ENCODE measurements around the gene DYNLT4. TPM values are rescaled to one million over a fixed set of nuclear protein-coding genes. Genes with fewer than 3 reads are reported as not detected.

DYNLT4 gene
- total RNA-seq, 1 experiment from 2014 or later = not detected

DNA sequence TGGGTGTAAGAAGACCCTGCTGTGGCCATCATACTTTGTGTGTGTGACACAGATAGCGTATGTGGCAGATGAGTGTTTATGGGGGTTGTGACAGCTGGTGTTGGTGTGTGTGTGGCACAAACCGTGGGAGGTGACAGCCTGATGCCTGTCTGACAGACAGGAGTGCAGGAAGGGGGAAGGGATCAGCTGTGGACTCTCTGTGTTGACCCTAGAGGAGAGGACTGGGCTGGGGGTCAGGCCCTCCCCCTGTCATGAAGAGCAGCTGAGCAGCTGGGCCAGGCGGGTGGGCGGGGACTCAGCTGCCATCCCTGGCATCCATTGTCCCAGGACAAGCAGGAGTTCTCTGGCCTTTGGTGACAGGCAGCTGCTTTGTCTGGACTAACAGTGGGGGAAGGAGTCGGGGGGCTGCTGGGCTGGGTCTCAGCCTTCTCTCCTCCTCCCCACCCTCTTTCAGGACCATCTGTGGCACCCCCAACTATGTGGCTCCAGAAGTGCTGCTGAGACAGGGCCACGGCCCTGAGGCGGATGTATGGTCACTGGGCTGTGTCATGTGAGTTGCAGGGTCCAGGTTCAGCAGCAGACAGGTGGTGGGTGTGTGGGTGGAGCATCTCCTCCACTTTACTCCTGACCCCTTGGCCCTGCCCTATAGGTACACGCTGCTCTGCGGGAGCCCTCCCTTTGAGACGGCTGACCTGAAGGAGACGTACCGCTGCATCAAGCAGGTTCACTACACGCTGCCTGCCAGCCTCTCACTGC, 4.7 kb downstream of the DYNLT4 start:
- ChIA-PET POLR2A (no interaction called here), CTCF (no interaction called here)
- in situ Hi-C loops (cut with HindIII; ENCODE audit: low pct_unique_long_range_greater_than_20kb, low sequenced_read_pairs) (no loop called here), intact Hi-C loops (cut with micrococcal nuclease; ENCODE audit: unreplicated experiment) (no loop called here)
- no peak for DNase-seq (ENCODE audit: low read depth, low spot score)
- H3K4me3 ChIP-seq (ENCODE audit: low read depth in 2 of 2, low read length in 2 of 2) = peak overlapping the region; percentile 56 to 83
- peaks cover 32% of the 10 kb centered on the region for H3K4me1 ChIP-seq (ENCODE audit: control insufficient read depth, insufficient read depth, low read length)
- H3K27me3 ChIP-seq (ENCODE audit: control insufficient read depth, insufficient read depth, low read length) = no peaks in the 10 kb centered on the region
- no peaks in the 10 kb centered on the region; the same call in 1 of the 2 replicates for H3K36me3 ChIP-seq (ENCODE audit: control insufficient read depth, insufficient read depth, low read length)
- BruUV-seq (replicated peaks) = no TSS peak
- TF ChIP-seq POLR2AphosphoS5 (IDR thresholded peaks at IDR 0.05; ENCODE audit: low read depth, low read length) (no peak), SIN3A (IDR thresholded peaks at IDR 0.05; ENCODE audit: borderline replicate concordance, insufficient read depth, low read depth, low read length) (no peak), TCF7L2 (IDR thresholded peaks at IDR 0.05; ENCODE audit: low read depth, low read length) (no peak)
- TF ChIP-seq, protein P1, sequence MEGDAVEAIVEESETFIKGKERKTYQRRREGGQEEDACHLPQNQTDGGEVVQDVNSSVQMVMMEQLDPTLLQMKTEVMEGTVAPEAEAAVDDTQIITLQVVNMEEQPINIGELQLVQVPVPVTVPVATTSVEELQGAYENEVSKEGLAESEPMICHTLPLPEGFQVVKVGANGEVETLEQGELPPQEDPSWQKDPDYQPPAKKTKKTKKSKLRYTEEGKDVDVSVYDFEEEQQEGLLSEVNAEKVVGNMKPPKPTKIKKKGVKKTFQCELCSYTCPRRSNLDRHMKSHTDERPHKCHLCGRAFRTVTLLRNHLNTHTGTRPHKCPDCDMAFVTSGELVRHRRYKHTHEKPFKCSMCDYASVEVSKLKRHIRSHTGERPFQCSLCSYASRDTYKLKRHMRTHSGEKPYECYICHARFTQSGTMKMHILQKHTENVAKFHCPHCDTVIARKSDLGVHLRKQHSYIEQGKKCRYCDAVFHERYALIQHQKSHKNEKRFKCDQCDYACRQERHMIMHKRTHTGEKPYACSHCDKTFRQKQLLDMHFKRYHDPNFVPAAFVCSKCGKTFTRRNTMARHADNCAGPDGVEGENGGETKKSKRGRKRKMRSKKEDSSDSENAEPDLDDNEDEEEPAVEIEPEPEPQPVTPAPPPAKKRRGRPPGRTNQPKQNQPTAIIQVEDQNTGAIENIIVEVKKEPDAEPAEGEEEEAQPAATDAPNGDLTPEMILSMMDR (IDR thresholded peaks at IDR 0.05) = no peak
- TF ChIP-seq, protein P2, sequence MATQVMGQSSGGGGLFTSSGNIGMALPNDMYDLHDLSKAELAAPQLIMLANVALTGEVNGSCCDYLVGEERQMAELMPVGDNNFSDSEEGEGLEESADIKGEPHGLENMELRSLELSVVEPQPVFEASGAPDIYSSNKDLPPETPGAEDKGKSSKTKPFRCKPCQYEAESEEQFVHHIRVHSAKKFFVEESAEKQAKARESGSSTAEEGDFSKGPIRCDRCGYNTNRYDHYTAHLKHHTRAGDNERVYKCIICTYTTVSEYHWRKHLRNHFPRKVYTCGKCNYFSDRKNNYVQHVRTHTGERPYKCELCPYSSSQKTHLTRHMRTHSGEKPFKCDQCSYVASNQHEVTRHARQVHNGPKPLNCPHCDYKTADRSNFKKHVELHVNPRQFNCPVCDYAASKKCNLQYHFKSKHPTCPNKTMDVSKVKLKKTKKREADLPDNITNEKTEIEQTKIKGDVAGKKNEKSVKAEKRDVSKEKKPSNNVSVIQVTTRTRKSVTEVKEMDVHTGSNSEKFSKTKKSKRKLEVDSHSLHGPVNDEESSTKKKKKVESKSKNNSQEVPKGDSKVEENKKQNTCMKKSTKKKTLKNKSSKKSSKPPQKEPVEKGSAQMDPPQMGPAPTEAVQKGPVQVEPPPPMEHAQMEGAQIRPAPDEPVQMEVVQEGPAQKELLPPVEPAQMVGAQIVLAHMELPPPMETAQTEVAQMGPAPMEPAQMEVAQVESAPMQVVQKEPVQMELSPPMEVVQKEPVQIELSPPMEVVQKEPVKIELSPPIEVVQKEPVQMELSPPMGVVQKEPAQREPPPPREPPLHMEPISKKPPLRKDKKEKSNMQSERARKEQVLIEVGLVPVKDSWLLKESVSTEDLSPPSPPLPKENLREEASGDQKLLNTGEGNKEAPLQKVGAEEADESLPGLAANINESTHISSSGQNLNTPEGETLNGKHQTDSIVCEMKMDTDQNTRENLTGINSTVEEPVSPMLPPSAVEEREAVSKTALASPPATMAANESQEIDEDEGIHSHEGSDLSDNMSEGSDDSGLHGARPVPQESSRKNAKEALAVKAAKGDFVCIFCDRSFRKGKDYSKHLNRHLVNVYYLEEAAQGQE (IDR thresholded peaks at IDR 0.05; ENCODE audit: insufficient read depth in 1 of 2, low read depth in 2 of 2, low read length in 1 of 2) = no peak
- ATAC-seq = no peak
- no peak overlapping the region for H3K27ac ChIP-seq (ENCODE audit: low read length)
- H3K9me3 ChIP-seq (ENCODE audit: control insufficient read depth, insufficient read depth, low read depth, low read length) = no peaks in the 10 kb centered on the region

DNA sequence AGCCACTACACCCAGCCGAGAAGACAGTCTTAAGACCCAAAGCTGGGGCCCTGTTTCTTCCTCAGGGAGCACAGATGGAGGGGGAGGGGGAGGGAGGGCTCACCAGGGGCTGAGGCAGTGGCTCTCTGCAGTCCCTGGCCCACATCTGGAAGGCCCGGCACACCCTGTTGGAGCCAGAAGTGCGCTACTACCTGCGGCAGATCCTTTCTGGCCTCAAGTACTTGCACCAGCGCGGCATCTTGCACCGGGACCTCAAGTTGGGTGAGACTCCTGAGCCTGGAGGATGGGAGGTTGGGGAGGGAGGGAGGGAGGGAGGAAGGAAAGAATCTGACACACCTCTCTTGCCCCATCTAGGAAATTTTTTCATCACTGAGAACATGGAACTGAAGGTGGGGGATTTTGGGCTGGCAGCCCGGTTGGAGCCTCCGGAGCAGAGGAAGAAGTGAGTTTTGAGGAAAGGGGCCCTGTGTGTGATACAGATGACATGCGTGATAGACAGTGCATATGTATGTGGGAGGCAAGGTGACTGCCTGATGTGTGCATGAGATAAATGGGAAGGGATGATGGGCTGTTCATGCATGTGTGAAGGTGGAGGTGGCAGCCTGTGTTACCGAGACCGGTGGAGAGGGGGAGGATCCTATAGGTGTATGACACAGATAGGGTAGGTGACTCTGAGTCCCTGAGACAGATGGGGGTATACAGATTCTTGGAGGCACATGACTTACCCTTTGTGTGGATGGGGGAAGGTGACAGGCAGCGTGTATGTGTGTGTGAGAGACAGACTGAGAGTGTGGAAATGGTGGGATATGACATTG, 5.5 kb downstream of the DYNLT4 start:
- BruUV-seq (replicated peaks) = TSS peak; percentile 92
- H3K4me3 ChIP-seq (ENCODE audit: low read depth in 2 of 2, low read length in 2 of 2) = peak overlapping the region; percentile 56 to 83

More for the DNA sequence above, 5.5 kb downstream of the DYNLT4 start:
- H3K27me3 ChIP-seq (ENCODE audit: control insufficient read depth, insufficient read depth, low read length) = no peaks in the 10 kb centered on the region
- no peak for TF ChIP-seq TCF7L2 (IDR thresholded peaks at IDR 0.05; ENCODE audit: low read depth, low read length)
- TF ChIP-seq, protein P2 (IDR thresholded peaks at IDR 0.05; ENCODE audit: insufficient read depth in 1 of 2, low read depth in 2 of 2, low read length in 1 of 2) = no peak
- no peak for TF ChIP-seq SIN3A (IDR thresholded peaks at IDR 0.05; ENCODE audit: borderline replicate concordance, insufficient read depth, low read depth, low read length)
- TF ChIP-seq POLR2AphosphoS5 (IDR thresholded peaks at IDR 0.05; ENCODE audit: low read depth, low read length) = no peak
- TF ChIP-seq, protein P1 (IDR thresholded peaks at IDR 0.05) = no peak
- POLR2A ChIA-PET = interaction anchor here (2.0 kb wide), 1 partner anchor 18 kb away, joined by 25 read pairs; no protein-coding TSS in a partner anchor
- H3K4me1 ChIP-seq (ENCODE audit: control insufficient read depth, insufficient read depth, low read length) = peaks cover 24% of the 10 kb centered on the region
- intact Hi-C loops (cut with micrococcal nuclease; ENCODE audit: unreplicated experiment) (no loop called here), in situ Hi-C loops (cut with HindIII; ENCODE audit: low pct_unique_long_range_greater_than_20kb, low sequenced_read_pairs) (no loop called here)
- no peak for DNase-seq (ENCODE audit: low read depth, low spot score)
- H3K9me3 ChIP-seq (ENCODE audit: control insufficient read depth, insufficient read depth, low read depth, low read length) = no peaks in the 10 kb centered on the region
- ATAC-seq = no peak
- CTCF ChIA-PET = no interaction called here
- H3K27ac ChIP-seq (ENCODE audit: low read length) = 0 out of 2 replicates have a peak overlapping the region, but pooled peaks have one; percentile 5
- H3K36me3 ChIP-seq (ENCODE audit: control insufficient read depth, insufficient read depth, low read length) = no peaks in the 10 kb centered on the region; the same call in 1 of the 2 replicates
